ENCODE data around the gene TEKT4. TPM values are rescaled to one million over a fixed set of nuclear protein-coding genes. Genes with fewer than 3 reads are reported as not detected.

TEKT4 gene
- total and polyA plus RNA-seq, 2 of the 13 experiments (the other 11 are each of a cell fraction or from before 2014, with no cell fraction given), result not detected

DNA sequence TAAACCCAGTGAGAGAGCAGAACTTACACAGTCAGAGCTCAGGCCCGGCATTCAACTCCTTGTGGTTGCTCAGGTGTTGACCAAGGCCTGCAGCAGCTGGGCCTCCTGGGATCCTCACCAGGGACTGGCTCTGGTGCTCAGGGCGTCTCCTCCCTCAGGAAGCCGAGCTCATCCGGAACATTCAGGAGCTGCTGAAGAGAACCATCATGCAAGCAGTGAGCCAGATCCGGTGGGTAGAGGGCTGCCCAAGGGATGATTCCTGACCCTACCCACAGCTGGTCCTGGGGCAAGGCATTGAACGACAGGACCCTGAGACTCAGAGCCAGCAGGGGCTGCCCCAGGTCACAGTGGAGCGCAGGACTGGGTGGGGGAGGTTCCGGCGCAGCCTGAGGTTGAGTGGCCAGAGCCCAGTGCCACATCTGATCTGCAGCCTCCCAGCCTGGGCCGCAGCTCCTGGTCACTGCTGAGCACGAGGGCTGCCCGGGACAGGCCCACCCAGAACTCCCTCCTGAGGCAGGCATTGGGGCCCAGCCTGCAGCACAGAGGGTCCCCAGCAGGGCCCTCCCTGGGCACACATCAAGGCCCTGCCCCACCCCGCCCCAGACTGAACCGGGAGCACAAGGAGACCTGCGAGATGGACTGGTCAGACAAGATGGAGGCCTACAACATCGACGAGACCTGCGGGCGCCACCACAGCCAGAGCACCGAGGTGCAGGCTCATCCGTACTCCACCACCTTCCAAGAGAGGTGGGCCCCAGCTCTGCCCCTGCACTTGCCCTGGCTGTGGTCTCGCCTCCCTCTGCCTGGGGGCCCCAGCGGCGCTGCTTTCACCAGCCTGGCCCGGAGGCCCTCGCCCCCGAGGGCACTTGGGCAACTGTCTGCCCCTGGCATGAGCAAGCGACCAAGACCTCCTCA lies 2.4 kb downstream of the TEKT4 start (continued):
- TF ChIP-seq SP5 (CRISPR knock-in tag; IDR thresholded peaks at IDR 0.05; ENCODE audit: borderline replicate concordance, low read depth) (no peak), TARDBP (CRISPR knock-in tag; IDR thresholded peaks at IDR 0.05) (no peak), ZNF576 (CRISPR knock-in tag; IDR thresholded peaks at IDR 0.05) (peak; percentile 72; the same call in 1 of the 2 replicates), KAT7 (CRISPR knock-in tag; IDR thresholded peaks at IDR 0.05; ENCODE audit: borderline replicate concordance) (no peak), SATB2 (CRISPR knock-in tag; IDR thresholded peaks at IDR 0.05) (no peak), FOXM1 (CRISPR knock-in tag; IDR thresholded peaks at IDR 0.05) (no peak), PCBP1 (IDR thresholded peaks at IDR 0.05; ENCODE audit: borderline replicate concordance, low read depth, low read length) (no peak), ZNF772 (CRISPR knock-in tag; IDR thresholded peaks at IDR 0.05) (peak; percentile 36; the same call in 1 of the 2 replicates), TRAFD1 (CRISPR knock-in tag; IDR thresholded peaks at IDR 0.05; ENCODE audit: borderline replicate concordance) (no peak), ZNF678 (CRISPR knock-in tag; IDR thresholded peaks at IDR 0.05) (no peak), ZNF143 (CRISPR knock-in tag; IDR thresholded peaks at IDR 0.05) (no peak), ATF7-NPFF (CRISPR knock-in tag; IDR thresholded peaks at IDR 0.05; ENCODE audit: low read depth) (no peak), ZNF343 (CRISPR knock-in tag; IDR thresholded peaks at IDR 0.05) (no peak), GLMP (CRISPR knock-in tag; IDR thresholded peaks at IDR 0.05; ENCODE audit: borderline replicate concordance) (no peak), UBTF (CRISPR knock-in tag; IDR thresholded peaks at IDR 0.05) (no peak), NR2F6 (IDR thresholded peaks at IDR 0.05) (no peak), NR2F6 (CRISPR knock-in tag; IDR thresholded peaks at IDR 0.05) (no peak)
- TF ChIP-seq, protein P1, sequence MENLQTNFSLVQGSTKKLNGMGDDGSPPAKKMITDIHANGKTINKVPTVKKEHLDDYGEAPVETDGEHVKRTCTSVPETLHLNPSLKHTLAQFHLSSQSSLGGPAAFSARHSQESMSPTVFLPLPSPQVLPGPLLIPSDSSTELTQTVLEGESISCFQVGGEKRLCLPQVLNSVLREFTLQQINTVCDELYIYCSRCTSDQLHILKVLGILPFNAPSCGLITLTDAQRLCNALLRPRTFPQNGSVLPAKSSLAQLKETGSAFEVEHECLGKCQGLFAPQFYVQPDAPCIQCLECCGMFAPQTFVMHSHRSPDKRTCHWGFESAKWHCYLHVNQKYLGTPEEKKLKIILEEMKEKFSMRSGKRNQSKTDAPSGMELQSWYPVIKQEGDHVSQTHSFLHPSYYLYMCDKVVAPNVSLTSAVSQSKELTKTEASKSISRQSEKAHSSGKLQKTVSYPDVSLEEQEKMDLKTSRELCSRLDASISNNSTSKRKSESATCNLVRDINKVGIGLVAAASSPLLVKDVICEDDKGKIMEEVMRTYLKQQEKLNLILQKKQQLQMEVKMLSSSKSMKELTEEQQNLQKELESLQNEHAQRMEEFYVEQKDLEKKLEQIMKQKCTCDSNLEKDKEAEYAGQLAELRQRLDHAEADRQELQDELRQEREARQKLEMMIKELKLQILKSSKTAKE (CRISPR knock-in tag; IDR thresholded peaks at IDR 0.05; ENCODE audit: borderline replicate concordance), result no peak
- TF ChIP-seq, protein P2, sequence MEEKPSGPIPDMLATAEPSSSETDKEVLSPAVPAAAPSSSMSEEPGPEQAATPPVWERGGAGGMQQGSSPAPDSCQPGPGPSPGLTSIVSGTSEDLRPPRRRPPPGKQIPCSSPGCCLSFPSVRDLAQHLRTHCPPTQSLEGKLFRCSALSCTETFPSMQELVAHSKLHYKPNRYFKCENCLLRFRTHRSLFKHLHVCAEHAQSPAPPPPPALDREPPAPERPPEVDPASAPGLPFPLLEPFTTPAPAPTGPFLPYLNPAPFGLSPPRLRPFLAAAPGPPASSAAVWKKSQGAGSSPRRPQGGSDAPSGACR (CRISPR knock-in tag; IDR thresholded peaks at IDR 0.05), result no peak
- TF ChIP-seq, protein P3, sequence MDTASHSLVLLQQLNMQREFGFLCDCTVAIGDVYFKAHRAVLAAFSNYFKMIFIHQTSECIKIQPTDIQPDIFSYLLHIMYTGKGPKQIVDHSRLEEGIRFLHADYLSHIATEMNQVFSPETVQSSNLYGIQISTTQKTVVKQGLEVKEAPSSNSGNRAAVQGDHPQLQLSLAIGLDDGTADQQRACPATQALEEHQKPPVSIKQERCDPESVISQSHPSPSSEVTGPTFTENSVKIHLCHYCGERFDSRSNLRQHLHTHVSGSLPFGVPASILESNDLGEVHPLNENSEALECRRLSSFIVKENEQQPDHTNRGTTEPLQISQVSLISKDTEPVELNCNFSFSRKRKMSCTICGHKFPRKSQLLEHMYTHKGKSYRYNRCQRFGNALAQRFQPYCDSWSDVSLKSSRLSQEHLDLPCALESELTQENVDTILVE (CRISPR knock-in tag; IDR thresholded peaks at IDR 0.05), result no peak

Data from HepG2 (cell line).